Left lung (tissue), 10 donors: ENCODE measurements around the gene KIF6. TPM values are rescaled to one million over a fixed set of nuclear protein-coding genes. Genes with fewer than 3 reads are reported as not detected.

Experiments used
- ATAC-seq: fragments of 200-7000 bp; cut with Tn5 transposase; one replicate; pipeline ENCODE4 v1.9.1; 2020; ENCODE audit warnings: moderate library complexity
- DNase-seq, 4 donors: peaks; one replicate each; pipeline ENCODE4 v3.0.0-alpha.2; 2013 to 2020
- H3K27ac ChIP-seq, 2 donors: fragments of 200-600 bp; sonication (generic) in 1 of 2; one replicate each; pipeline versions ENCODE4 v1.5.0 to v1.8.0; 2020 to 2021
- H3K27me3 ChIP-seq, 2 donors: fragments of 200-600 bp; sonication (generic) in 1 of 2; one replicate each; pipeline versions ENCODE4 v1.5.0 to v1.8.0; 2020 to 2021
- H3K36me3 ChIP-seq, 2 donors: fragments of 200-600 bp; sonication (generic) in 1 of 2; one replicate each; pipeline versions ENCODE4 v1.5.0 to v1.8.0; 2020 to 2021
- H3K4me1 ChIP-seq, 2 donors: fragments of 200-600 bp; one replicate each; pipeline ENCODE4 v1.8.0; 2021
- H3K4me3 ChIP-seq, 2 donors: fragments of 200-600 bp; sonication (generic) in 1 of 2; one replicate each; pipeline versions ENCODE4 v1.5.0 to v1.8.0; 2020 to 2021; ENCODE audit warnings: mild to moderate bottlenecking in 1 of 2
- H3K9me3 ChIP-seq, 2 donors: fragments of 200-600 bp; sonication (generic) in 1 of 2; one replicate each; pipeline versions ENCODE4 v1.5.0 to v1.8.0; 2020 to 2021
- intact Hi-C, 2 donors: fragments of 100-400 bp; cut with DNase I; formaldehyde crosslinking; loops; one replicate each; pipeline versions ENCODE4 v1.11.2 to v1.14.2; 2022
- polyA plus RNA-seq, 6 donors: library from polyadenylated mRNA; unstranded; fragments of 120-200 nt; gene quantifications; one replicate each; pipeline ENCODE4 v1.2.1, GENCODE V29; 2013; ENCODE audit not compliant: insufficient read length in 6 of 6
- total RNA-seq, 2 donors: library from RNA; stranded (reverse); fragmentation: NEBNext Ultra II Directional; extraction: Animal tissue kit (Norgen Biotek cat#: 25700); gene quantifications; one replicate each; pipeline ENCODE4 v1.2.1, GENCODE V29; 2021
- TF ChIP-seq, protein P1 (sequence below), 2 donors: fragments of 200-600 bp; sonication (generic) in 1 of 2; IDR thresholded peaks; one replicate each; pipeline versions ENCODE4 v1.5.0 to v1.8.0; 2021; ENCODE audit warnings: antibody characterized with exemption in 2 of 2
- donor health status: DM: no; HTN: yes; CAD: no.
- donor health status: DM: no; HTN: no; CAD: no.

KIF6 gene
- total and polyA plus RNA-seq, 8 donors = 0.93 to 4.4 (median 2.8) TPM

DNA sequence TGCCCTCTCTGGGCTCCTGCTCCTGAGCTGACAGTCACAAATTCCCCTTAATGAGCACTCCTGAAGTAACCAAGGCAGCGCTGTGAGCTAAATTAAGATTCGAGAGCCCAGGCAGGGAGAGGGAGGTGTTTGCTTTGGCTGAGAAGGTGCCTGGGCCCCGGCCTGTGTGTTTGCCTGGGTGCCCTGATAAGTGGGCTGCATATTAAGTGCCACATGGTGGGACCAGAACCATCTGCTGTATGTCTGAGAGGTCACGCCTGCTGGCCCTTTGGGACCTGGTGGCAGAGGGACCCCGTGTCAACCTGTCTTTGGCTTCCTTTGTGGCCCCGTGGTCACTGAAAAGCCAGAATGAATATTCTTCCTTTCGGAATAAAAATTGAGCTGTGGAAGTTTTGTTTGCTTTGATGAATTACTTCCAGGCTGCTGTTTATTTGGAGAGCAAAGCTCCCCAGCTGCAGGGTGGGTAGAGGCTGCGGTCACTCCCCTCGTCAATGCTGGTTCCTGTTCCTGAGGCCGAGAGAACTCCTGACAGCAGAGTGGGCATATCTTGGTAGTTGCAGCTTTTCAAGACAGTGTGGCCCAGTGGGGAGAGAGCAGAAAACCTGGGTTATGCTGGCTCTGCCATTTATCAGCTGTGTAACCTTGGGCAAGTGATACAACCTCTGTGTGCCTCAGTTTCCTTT lies 385.2 kb downstream of the KIF6 start:
- TF ChIP-seq, protein P1, sequence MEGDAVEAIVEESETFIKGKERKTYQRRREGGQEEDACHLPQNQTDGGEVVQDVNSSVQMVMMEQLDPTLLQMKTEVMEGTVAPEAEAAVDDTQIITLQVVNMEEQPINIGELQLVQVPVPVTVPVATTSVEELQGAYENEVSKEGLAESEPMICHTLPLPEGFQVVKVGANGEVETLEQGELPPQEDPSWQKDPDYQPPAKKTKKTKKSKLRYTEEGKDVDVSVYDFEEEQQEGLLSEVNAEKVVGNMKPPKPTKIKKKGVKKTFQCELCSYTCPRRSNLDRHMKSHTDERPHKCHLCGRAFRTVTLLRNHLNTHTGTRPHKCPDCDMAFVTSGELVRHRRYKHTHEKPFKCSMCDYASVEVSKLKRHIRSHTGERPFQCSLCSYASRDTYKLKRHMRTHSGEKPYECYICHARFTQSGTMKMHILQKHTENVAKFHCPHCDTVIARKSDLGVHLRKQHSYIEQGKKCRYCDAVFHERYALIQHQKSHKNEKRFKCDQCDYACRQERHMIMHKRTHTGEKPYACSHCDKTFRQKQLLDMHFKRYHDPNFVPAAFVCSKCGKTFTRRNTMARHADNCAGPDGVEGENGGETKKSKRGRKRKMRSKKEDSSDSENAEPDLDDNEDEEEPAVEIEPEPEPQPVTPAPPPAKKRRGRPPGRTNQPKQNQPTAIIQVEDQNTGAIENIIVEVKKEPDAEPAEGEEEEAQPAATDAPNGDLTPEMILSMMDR (IDR thresholded peaks at IDR 0.05) = no peak
- Histone ChIP-seq H3K9me3 (no peaks in the 10 kb centered on the region), H3K27me3 (peaks cover 0 to 23% of the 10 kb centered on the region in 2 donors), H3K36me3 (no peaks in the 10 kb centered on the region), H3K4me3 (no peak overlapping the region), H3K4me1 (peaks cover 10 to 39% of the 10 kb centered on the region in 2 donors), H3K27ac (peak overlapping the region; percentile 4 to 50)
- ATAC-seq (peak; percentile 94), DNase-seq (peak in 2 of 4 donors; percentile 63)
- intact Hi-C loops = no loop called here

DNA sequence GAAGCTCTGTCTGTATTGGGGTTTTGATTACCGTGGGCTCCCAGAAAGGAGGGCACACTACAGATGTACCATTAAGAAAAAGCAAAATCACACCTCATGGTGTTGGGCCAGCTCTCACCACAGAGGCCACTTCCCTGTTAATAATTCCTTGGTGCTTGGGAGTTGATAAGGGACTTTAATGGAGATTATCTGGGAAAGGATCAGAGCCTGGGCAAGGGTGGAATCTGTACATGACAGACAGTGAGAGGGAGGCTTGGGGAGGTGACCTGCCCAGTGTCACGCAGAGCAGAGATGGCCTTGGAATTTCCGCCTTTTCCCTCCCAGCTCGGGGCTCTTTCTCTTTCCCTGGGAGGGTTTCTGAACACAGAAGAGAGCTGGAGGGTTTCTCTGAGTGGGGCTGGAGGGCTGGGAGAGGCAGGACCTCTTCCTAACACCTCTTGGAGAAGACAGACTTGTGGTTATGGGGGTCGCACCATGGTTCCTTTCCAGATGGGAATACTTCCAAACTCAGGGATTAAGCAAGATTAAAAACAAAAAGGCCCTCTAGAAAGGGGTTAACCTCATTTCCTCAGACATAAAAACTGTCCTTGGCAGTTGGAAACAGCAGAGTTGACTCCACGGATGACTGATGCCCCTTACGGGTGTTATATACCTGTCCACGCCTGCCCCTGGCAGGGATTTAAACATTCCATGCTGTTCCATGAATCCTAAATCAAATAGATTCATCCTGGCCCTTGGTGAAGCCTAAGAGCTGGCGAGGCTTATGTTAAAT lies 385.9 kb downstream of the KIF6 start:
- Histone ChIP-seq H3K4me1 (peaks cover 10 to 39% of the 10 kb centered on the region in 2 donors), H3K9me3 (no peaks in the 10 kb centered on the region), H3K27me3 (peaks cover 0 to 23% of the 10 kb centered on the region in 2 donors), H3K4me3 (no peak overlapping the region), H3K36me3 (no peaks in the 10 kb centered on the region), H3K27ac (peak overlapping the region; percentile 4 to 50)
- ATAC-seq (peak; percentile 38), DNase-seq (peak in 1 of 4 donors; percentile 37)
- TF ChIP-seq, protein P1 (IDR thresholded peaks at IDR 0.05) = no peak
- intact Hi-C loops = no loop called here

DNA sequence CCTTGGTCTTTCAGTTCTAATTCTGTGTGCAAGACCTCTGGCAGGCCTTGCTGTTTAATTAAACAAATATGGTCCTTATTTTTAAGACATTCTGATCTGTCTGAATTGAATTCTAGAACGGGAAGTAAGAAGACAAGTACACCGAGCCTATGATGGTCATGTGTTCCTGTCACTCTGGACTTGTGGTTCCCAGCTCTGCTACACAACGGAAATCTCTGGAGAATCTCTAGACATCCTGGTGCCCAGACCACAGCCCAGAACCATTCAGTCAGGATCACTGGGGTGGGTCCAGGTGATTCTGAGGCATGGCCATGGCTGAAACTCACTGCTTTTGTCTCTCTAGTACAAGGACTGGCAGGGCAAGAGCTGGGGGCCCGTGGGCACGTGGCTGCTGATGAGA lies 386.8 kb downstream of the KIF6 start:
- intact Hi-C loops = no loop called here
- Histone ChIP-seq H3K36me3 (no peaks in the 10 kb centered on the region), H3K4me3 (no peak overlapping the region), H3K27ac (no peak overlapping the region), H3K9me3 (no peaks in the 10 kb centered on the region), H3K4me1 (peaks cover 10 to 35% of the 10 kb centered on the region in 2 donors), H3K27me3 (peaks cover 0 to 23% of the 10 kb centered on the region in 2 donors)
- ATAC-seq (no peak), DNase-seq (no peak)
- TF ChIP-seq, protein P1 (IDR thresholded peaks at IDR 0.05) = no peak

DNA sequence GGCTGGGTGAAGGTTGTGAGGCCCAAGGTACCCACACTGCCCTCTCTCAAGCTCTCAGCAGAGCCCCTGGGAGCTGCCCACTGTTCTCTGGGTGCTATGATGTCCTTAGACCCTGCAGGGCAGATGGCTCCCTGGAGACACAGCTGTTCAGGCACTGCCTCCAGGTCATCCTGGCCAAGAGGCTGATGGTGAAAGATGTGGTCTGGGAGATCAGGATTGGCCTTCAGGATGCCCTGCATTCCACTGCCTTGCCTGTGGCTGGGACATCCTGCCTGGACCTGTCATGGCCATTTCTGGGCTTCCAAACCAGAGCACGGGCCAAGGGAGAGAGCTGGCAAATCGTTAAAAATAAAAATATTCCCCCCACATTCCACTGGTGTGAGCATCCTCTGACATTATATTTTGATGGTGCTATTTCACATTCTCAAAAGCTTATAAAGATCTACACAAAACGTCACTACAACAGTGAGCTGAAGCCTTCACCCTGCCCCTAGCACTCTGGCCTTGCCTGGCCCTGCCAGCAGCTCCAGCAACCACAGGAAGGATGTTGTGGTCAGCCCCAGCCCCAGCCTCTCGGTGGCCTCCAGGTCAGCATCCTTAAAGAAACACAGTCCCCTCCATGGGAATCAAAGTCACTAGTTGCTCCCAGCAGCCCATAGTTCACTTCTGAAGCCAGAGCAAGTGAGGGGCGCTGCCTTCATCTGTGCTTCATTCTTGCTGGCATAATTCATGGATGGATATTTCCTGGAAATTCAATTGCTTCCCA lies 389.2 kb downstream of the KIF6 start:
- Histone ChIP-seq H3K36me3 (no peaks in the 10 kb centered on the region), H3K4me1 (peaks cover 10 to 28% of the 10 kb centered on the region in 2 donors), H3K4me3 (no peak overlapping the region), H3K9me3 (no peaks in the 10 kb centered on the region), H3K27ac (no peak overlapping the region), H3K27me3 (peaks cover 0 to 23% of the 10 kb centered on the region in 2 donors)
- TF ChIP-seq, protein P1 (IDR thresholded peaks at IDR 0.05) = no peak
- ATAC-seq (no peak), DNase-seq (no peak)
- intact Hi-C loops = no loop called here
